ENCODE data around the gene AKNAD1.

DNA sequence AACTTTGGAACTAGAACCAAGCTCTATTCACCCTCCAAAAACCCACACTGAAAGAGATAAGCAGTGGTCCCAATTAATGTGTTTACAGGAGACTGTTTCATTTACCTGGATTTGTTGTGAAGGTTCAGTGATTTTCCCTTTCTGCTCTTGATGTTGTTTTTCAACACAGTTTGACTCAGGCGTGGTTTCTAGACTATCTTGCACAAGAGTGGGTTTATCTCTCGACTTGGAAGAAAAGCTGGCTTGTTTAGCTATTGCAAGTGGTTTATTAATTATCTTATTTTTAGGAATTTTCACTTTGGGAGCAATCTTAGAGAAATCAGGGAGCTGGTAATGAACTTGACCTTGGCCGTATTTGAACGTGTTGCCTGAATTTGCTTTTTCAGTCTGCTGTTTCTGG, 5.3 kb downstream of the AKNAD1 start:
- no peak for TF ChIP-seq POLR2AphosphoS5 (IDR thresholded peaks at IDR 0.05)
- TF ChIP-seq, protein P1, sequence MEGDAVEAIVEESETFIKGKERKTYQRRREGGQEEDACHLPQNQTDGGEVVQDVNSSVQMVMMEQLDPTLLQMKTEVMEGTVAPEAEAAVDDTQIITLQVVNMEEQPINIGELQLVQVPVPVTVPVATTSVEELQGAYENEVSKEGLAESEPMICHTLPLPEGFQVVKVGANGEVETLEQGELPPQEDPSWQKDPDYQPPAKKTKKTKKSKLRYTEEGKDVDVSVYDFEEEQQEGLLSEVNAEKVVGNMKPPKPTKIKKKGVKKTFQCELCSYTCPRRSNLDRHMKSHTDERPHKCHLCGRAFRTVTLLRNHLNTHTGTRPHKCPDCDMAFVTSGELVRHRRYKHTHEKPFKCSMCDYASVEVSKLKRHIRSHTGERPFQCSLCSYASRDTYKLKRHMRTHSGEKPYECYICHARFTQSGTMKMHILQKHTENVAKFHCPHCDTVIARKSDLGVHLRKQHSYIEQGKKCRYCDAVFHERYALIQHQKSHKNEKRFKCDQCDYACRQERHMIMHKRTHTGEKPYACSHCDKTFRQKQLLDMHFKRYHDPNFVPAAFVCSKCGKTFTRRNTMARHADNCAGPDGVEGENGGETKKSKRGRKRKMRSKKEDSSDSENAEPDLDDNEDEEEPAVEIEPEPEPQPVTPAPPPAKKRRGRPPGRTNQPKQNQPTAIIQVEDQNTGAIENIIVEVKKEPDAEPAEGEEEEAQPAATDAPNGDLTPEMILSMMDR (IDR thresholded peaks at IDR 0.05): no peak

All from sigmoid colon (tissue), 4 donors.